HG02973 (cell line): ENCODE measurements around the gene TMEM117.
"Not testable (repeated sequence)": the region's sequence is repeated elsewhere in the genome, so short reads cannot be mapped to it uniquely, and the experiment has no call there.

Experiments used
- ATAC-seq: cut with Tn5 transposase; IDR thresholded peaks from one replicate; pipeline ENCODE4 v1.9.1; 2021; ENCODE audit warnings: moderate library complexity; ENCODE audit not compliant: unreplicated experiment

The TMEM117 gene

DNA sequence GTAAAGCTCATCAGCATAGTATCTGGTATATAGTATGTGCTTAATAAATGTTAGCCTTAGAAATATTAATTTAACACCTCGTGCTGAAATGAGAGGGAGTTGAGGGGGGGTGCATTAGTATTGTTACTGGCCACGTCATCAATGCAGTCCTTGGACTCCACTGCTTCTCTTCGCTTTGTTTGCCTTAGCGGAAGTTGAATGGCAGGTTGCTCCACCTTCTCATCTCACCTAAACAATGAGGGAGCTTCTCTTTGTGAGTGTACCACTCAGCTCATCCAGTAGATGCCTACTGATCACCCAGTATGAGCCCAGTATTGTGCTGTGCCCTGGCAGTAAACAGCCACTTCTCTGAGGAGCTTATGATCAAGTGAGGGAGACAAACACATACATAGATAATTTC, 4.5 kb downstream of the TMEM117 start:
- no peak for ATAC-seq

- ATAC-seq: no peak
Measured at GRCh38 chr12:43841253-43841652, 5.4 kb downstream of the TMEM117 start.

GRCh38 chr12:43842259-43842658, 6.4 kb downstream of the TMEM117 start:
- no peak for ATAC-seq

GRCh38 chr12:43847425-43848225, 11.7 kb downstream of the TMEM117 start:
- ATAC-seq: not testable (repeated sequence)

- no peak for ATAC-seq
Measured at GRCh38 chr12:43848226-43848507, 12.3 kb downstream of the TMEM117 start.

- ATAC-seq: no peak
Measured at GRCh38 chr12:43848786-43849185, 12.9 kb downstream of the TMEM117 start.

DNA sequence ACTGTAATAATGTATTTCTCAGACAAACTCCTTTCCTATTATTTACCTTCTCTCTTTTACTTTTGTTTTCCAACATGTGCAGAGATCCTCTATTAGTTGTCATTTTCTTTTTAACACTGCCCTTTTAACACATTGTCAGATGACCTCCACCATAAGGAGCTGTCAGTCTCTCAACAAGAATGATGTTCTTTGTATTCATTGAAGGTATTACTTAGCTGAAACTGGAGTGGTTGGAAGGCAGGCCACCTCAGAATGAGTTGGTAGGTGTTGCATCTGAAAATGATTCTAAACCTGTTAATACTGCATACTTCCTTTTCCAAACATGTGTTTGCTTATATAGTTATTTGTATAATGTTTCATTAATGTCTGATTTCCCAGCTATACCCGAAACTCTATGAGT, 16.9 kb downstream of the TMEM117 start:
- ATAC-seq: no peak

DNA sequence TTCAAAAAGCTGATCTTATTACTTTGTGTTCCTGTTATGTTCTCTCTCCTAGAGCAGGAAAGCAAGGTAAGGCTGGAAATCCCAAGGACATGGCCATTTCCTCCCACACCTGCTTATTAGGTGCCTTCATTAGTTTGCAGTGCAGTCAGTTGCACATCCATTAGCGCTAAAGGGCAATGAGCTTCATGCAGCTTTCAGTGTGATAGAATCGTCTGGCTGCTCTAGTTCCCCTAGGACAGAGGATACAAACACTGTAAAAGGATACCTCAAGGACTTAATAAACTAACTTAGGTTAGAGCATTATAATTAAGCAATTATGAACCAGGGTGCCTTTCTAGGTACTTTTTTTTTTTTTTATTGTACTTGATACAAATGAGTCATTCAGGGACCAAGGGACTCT, 21.1 kb downstream of the TMEM117 start:
- no peak for ATAC-seq

- no peak for ATAC-seq
Measured at GRCh38 chr12:43858096-43858495, 22.2 kb downstream of the TMEM117 start.

DNA sequence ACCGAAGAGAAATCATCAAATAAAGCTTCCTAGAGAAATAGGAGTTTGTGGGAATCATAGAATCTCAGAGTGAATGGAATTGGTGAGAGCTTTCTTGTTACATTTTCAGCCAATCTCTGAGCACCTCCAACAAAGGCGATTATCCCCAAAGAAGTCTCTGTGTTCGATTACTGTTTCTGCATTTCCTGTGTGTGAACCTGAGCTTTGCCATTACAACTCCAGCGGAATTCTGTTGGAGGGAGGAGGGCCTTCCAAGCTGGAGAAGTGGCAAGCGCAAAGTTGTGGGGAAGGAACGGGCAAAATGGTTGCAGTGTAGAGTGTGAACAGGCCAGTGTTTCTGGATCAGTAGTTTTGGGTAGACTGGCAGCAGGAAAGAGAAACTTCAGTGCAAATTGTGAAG, 23.1 kb downstream of the TMEM117 start:
- no peak for ATAC-seq

DNA sequence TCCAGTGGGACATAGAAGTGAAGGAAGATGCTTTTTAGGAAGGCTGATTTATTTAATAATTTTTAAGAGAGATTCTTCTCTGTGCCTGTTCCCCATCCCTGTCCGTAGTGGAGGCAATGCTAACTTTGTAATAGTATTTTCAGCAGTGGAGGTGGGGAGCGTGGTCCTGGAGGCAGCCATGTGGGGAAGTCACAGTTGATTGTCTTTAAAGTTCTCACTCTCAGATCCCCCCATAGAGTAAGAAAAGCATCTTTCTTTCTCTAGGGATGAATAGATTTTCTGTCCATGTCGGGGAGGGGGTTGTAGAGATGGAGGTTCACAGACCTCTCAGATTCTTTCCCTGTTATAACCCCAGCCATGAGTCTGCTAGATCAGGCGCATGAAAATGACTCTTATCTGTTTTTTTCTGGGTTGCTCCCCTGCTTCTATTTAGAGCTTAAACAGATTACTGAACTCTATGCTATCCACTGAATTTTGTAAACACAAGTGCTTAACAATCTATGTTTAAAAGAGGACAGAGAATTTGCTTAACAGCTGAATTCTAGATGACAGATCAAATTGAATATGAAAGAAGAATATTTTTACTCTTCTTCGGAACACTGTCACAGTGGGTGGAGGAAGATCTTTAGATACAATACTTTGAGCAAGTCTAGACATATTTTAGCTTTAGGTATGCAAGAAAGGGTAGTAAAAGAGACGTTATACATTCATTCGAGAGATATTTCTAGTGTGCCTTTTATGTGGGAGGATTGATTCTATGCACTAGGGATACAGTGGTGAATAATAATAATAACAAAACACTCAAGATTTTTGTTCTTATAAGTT, 25.3 kb downstream of the TMEM117 start:
- no peak for ATAC-seq

GRCh38 chr12:43861840-43862150, 25.9 kb downstream of the TMEM117 start:
- no peak for ATAC-seq

DNA sequence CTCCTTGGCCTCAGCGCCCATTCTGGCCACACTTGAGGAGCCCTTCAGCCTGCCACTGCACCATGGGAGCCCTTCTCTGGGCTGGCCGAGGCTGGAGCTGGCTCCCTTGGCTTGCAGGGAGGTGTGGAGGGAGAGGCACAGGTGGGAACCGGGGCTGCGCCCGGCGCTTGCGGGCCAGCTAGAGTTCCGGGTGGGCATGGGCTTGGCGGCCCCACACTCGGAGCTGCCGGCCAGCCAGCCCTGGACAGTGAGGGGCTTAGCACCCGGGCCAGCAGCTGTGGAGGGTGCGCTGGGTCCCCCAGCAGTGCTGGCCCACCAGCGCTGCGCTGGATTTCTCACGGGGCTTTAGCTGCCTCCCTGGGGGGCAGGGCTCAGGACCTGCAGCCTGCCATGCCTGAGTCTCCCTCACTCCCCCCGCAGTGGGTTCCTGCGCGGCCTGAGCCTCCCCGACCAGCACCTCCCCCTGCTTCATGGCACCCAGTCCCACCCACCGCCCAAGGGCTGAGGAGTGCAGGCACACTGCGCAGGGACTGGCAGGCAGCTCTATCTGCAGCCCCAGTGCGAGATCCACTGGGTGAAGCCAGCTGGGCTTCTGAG, 28.0 kb downstream of the TMEM117 start:
- no peak for ATAC-seq

GRCh38 chr12:43864557-43864956, 28.7 kb downstream of the TMEM117 start:
- not testable (repeated sequence) for ATAC-seq

DNA sequence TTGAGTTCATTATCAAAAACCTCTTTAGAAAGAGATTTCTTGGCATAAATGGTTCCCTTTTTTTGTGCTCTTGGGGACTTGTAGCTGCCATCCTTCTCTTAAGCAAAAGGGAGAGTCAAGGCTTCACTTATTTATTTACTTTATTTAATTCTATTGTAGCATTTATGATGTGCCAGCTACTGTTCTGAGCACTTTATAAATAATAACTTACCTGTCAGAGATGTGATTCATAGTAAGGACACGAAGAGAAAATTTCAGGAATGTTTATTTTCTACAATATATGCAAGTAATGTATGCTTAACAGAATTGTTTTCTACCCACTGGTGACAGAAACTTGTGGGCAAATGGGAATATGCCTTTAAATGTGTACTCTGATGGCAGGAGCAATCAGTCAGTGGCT, 33.3 kb downstream of the TMEM117 start:
- ATAC-seq: no peak

DNA sequence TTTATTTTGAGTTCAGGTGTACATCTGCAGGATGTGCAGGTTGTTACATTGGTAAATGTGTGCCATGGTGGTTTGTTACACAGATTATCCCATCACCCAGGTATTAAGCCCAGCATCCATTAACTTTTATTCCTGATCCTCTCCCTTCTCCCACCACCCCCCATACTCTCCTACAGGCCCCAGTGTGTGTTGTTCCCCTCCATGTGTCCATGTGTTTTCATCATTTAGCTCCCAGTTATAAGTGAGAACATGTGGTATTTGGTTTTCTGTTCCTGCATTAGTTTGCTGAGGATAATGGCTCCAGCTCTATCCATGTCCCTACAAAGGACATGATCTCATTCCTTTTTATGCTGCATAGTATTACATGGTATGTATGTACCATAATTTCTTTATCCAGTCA, 33.9 kb downstream of the TMEM117 start:
- ATAC-seq: not testable (repeated sequence)

GRCh38 chr12:43871258-43871657, 35.4 kb downstream of the TMEM117 start:
- not testable (repeated sequence) for ATAC-seq

DNA sequence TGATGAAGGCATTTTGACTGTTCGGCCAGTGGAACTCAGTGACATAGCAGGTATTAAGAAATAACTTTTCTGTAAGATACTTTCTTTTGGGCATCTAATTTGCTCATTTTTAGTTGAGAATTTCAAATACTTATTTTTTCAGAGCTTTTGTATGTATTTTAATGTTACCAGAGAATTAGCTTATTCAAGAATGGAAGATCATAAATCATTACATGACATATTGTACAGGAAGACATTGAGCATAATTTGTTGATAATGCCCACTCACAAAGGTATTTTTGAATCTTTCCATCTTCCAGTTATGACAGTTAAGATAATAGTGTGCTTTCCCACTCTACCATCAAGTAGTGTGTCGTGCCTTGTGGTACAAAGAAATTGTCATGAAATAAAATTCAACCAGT, 36.5 kb downstream of the TMEM117 start:
- ATAC-seq: no peak

- no peak for ATAC-seq
Measured at GRCh38 chr12:43878050-43878449, 42.2 kb downstream of the TMEM117 start.

DNA sequence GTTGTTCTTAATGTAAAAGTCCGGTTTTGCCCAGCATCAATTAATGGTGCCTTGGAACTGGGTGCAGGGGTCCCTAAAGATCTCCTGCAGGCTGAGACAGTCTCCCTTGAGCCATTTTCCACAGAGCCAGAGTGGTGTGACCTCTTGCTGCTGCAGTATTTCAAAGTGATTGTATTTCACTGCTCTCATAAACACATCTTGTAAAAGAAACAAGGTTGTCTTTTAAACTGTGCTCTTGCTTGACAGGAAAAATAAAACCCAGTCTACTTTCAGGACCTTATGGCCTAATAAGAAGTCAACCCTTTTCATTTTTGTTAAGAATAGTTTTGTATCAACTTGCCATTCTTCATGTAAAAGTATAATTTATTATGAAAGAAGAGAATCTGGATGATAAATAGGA, 44.7 kb downstream of the TMEM117 start:
- no peak for ATAC-seq

GRCh38 chr12:43882578-43883178, 46.8 kb downstream of the TMEM117 start:
- peak; percentile 81 for ATAC-seq

- ATAC-seq: no peak
Measured at GRCh38 chr12:43883311-43883710, 47.4 kb downstream of the TMEM117 start.
